Measurements from ENCODE around the gene CIAPIN1.

GRCh38 chr16:57469046-57469445 lies 21.9 kb upstream of the CIAPIN1 start:
- TF ChIP-seq CTCF (IDR thresholded peaks at IDR 0.05) (no peak), ZFX (IDR thresholded peaks at IDR 0.05; ENCODE audit: borderline replicate concordance) (no peak)

Measured in 22Rv1 (cell line).